Ovary (tissue), 3 donors: ENCODE measurements around the gene PTPRK.

Experiments
- CTCF ChIP-seq, 3 donors: fragments of 450-650 bp in 2 of 3; fragments of 200-600 bp in 1 of 3; IDR thresholded peaks; one replicate each; pipeline versions ENCODE4 v1.5.1 to v1.8.0; 2016 to 2022; ENCODE audit warnings: antibody characterized with exemption in 3 of 3, mild to moderate bottlenecking in 1 of 3
- EP300 ChIP-seq: sonication (generic); formaldehyde crosslinking; IDR thresholded peaks from one replicate; pipeline ENCODE4 v1.6.1; 2017; ENCODE audit warnings: antibody characterized with exemption
- donor health status: DM: no; HTN: no; CAD: no.

GRCh38 chr6:127946388-127946787, 574.0 kb downstream of the PTPRK start:
- TF ChIP-seq CTCF (IDR thresholded peaks at IDR 0.05) = no peak
- no peak for TF ChIP-seq EP300
